Measurements from ENCODE around the gene FGF6. TPM values are rescaled to one million over a fixed set of nuclear protein-coding genes. Genes with fewer than 3 reads are reported as not detected.

Gene FGF6
- total RNA-seq, 4 donors from 2014 or later = not detected

- intact Hi-C loops (cut with DNase I) = no loop called here
- Histone ChIP-seq H3K36me3 (no peaks in the 10 kb centered on the region), H3K9me3 (no peaks in the 10 kb centered on the region), H3K27ac (peak overlapping the region in 3 of 4 donors; percentile 57 to 80 (median 72)), H3K27me3 (peaks cover 0 to 53% (median 0%) of the 10 kb centered on the region in 4 donors), H3K4me1 (no peaks in the 10 kb centered on the region), H3K4me3 (peak overlapping the region in 1 of 4 donors; percentile 9)
- no peak for TF ChIP-seq CTCF (IDR thresholded peaks at IDR 0.05)
- no peak for TF ChIP-seq POLR2A (IDR thresholded peaks at IDR 0.05)
- DNase-seq = no peak
- 34 to 36% methylated on average over 5 of the region's 5 CpGs for WGBS, 2 donors
These were observed 27.7 kb downstream of the FGF6 start for GRCh38 chr12:4417936-4418335.

- no peaks in the 10 kb centered on the region for H3K4me1 ChIP-seq
- H3K27me3 ChIP-seq = peaks cover 0 to 55% (median 0%) of the 10 kb centered on the region in 4 donors
- H3K27ac ChIP-seq = peak overlapping the region in 3 of 4 donors; percentile 57 to 80 (median 72)
- H3K36me3 ChIP-seq = no peaks in the 10 kb centered on the region
- 64% methylated on average over 4 of the region's 6 CpGs; no CpG with 5 or more reads in 1 of the 2 donors for WGBS, 2 donors
- intact Hi-C loops (cut with DNase I) = no loop called here
- no peaks in the 10 kb centered on the region for H3K9me3 ChIP-seq
- TF ChIP-seq CTCF (IDR thresholded peaks at IDR 0.05) (no peak), POLR2A (IDR thresholded peaks at IDR 0.05) (no peak)
- DNase-seq = no peak
- H3K4me3 ChIP-seq = peak overlapping the region in 1 of 4 donors; percentile 9
These were observed 28.2 kb downstream of the FGF6 start for GRCh38 chr12:4417455-4417854.

- Histone ChIP-seq H3K36me3 (no peaks in the 10 kb centered on the region), H3K4me1 (no peaks in the 10 kb centered on the region), H3K27me3 (peaks cover 0 to 66% (median 0%) of the 10 kb centered on the region in 4 donors), H3K9me3 (no peaks in the 10 kb centered on the region), H3K4me3 (no peak overlapping the region), H3K27ac (no peak overlapping the region)
- no peak for DNase-seq
- intact Hi-C loops (cut with DNase I) = no loop called here
- WGBS, 2 donors = 79 to 87% methylated on average over 7 to 8 of the region's 8 CpGs
- TF ChIP-seq CTCF (IDR thresholded peaks at IDR 0.05) (no peak), POLR2A (IDR thresholded peaks at IDR 0.05) (no peak)
These were observed 29.3 kb downstream of the FGF6 start for GRCh38 chr12:4416276-4416675.

GRCh38 chr12:4412465-4412864, 33.1 kb downstream of the FGF6 start:
- 71 to 77% methylated on average over 1 of the region's 1 CpG for WGBS, 2 donors
- DNase-seq = no peak
- Histone ChIP-seq H3K9me3 (no peaks in the 10 kb centered on the region), H3K4me1 (no peaks in the 10 kb centered on the region), H3K4me3 (no peak overlapping the region), H3K36me3 (no peaks in the 10 kb centered on the region), H3K27me3 (peaks cover 0 to 44% (median 0%) of the 10 kb centered on the region in 4 donors), H3K27ac (no peak overlapping the region)
- intact Hi-C loops (cut with DNase I) = no loop called here
- TF ChIP-seq POLR2A (IDR thresholded peaks at IDR 0.05) (no peak), CTCF (IDR thresholded peaks at IDR 0.05) (no peak)

- H3K27me3 ChIP-seq = peaks cover 0 to 40% (median 0%) of the 10 kb centered on the region in 4 donors
- intact Hi-C loops (cut with DNase I) = no loop called here
- 66 to 67% methylated on average over 3 of the region's 3 CpGs for WGBS, 2 donors
These were observed 33.6 kb downstream of the FGF6 start for GRCh38 chr12:4412056-4412455.

More at GRCh38 chr12:4412056-4412455, 33.6 kb downstream of the FGF6 start:
- DNase-seq = no peak
- no peaks in the 10 kb centered on the region for H3K9me3 ChIP-seq
- no peak for TF ChIP-seq CTCF (IDR thresholded peaks at IDR 0.05)
- no peak for TF ChIP-seq POLR2A (IDR thresholded peaks at IDR 0.05)
- no peak overlapping the region for H3K4me3 ChIP-seq
- no peaks in the 10 kb centered on the region for H3K4me1 ChIP-seq
- no peak overlapping the region for H3K27ac ChIP-seq
- no peaks in the 10 kb centered on the region for H3K36me3 ChIP-seq

All from esophagus squamous epithelium (tissue), 5 donors.